K562 (cell line): ENCODE data around the gene SOBP. TPM values are rescaled to one million over a fixed set of nuclear protein-coding genes. Genes with fewer than 3 reads are reported as not detected.

ENCODE experiments used
- ATAC-seq: fragments of 200-7000 bp; cut with Tn5 transposase; 3 replicates; pipeline ENCODE4 v1.9.1; 2020; ENCODE audit warnings: moderate library complexity
- BruUV-seq: library from RNA; stranded (reverse); fragments of 400-500 nt; replicated peaks from 2 replicates; lab custom pipeline; 2021; lab: Mats Ljungman, UMichigan
- CTCF ChIA-PET: fragments of 300-600 bp; formaldehyde crosslinking; extraction: SDS; loops from one replicate; lab custom pipeline; 2021; ENCODE audit warnings: low intra/inter-chr PET ratio; lab: Yijun Ruan, JAX
- POLR2A ChIA-PET: fragments of 300-600, 350-650 bp; sonication (Branson Sonifier 250); formaldehyde crosslinking; extraction: SDS; loops from one replicate; lab custom pipeline; 2021; ENCODE audit warnings: antibody characterized with exemption, inconsistent platforms; lab: Yijun Ruan, JAX
- DNase-seq, 4 experiments: peaks; one replicate each; pipeline versions ENCODE4 v3.0.0 to v3.0.0-alpha.2; 2011 to 2018; ENCODE audit warnings: low spot score in 3 of 4, mixed read lengths in 3 of 4; ENCODE audit errors: extremely low read depth in 1 of 4
- FAIRE-seq: peaks from 2 replicates; lab custom pipeline; 2011; peaks lifted over from hg19 to GRCh38; lab: Jason Lieb, UNC
- H2AFZ ChIP-seq: 2 replicates; pipeline ENCODE4 v1.6.0; 2011; ENCODE audit warnings: low read depth, low read length, control low read depth, inconsistent platforms
- H3K27ac ChIP-seq: fragments of 200-600 bp; 3 replicates; pipeline ENCODE4 v1.8.0; 2011; ENCODE audit warnings: low read depth, mild to moderate bottlenecking, control low read depth, inconsistent platforms, low read length, moderate library complexity, mixed read lengths; ENCODE audit errors: extremely low read depth
- H3K27me3 ChIP-seq, 2 experiments: fragments of 300-600 bp in 1 of 2; 2 replicates in 1 of 2; 3 replicates in 1 of 2; pipeline versions ENCODE4 v1.6.0 to v1.8.0; 2011; ENCODE audit warnings: inconsistent platforms in 2 of 2, low read length in 2 of 2, mild to moderate bottlenecking in 1 of 2, mixed read lengths in 1 of 2, moderate library complexity in 1 of 2; ENCODE audit not compliant: control insufficient read depth in 2 of 2, insufficient read depth in 2 of 2
- H3K36me3 ChIP-seq: fragments of 300-600 bp; 3 replicates; pipeline ENCODE4 v1.8.0; 2011; ENCODE audit warnings: mild to moderate bottlenecking, low read length, inconsistent platforms; ENCODE audit not compliant: control insufficient read depth, insufficient read depth
- H3K4me1 ChIP-seq, 2 experiments: fragments of 200-600 bp in 1 of 2; replicated peaks in 1 of 2; 2 replicates in 1 of 2; 3 replicates in 1 of 2; pipeline versions ENCODE4 v1.5.1 to v1.8.0; 2011; ENCODE audit warnings: inconsistent platforms in 2 of 2, low read length in 2 of 2, mild to moderate bottlenecking in 1 of 2, mixed read lengths in 1 of 2, moderate library complexity in 1 of 2; ENCODE audit not compliant: control insufficient read depth in 2 of 2, insufficient read depth in 2 of 2
- H3K4me2 ChIP-seq: 2 replicates; pipeline ENCODE4 v1.6.1; 2011; ENCODE audit warnings: low read length, control low read depth, inconsistent platforms, mixed read lengths; ENCODE audit not compliant: insufficient read depth
- H3K4me3 ChIP-seq: fragments of 200-600 bp; sonication (generic), shearing (Covaris generic); 2 replicates; pipeline ENCODE4 v1.5.1; 2016; ENCODE audit warnings: control low read depth, inconsistent platforms
- H3K79me2 ChIP-seq: fragments of 200-600 bp; 3 replicates; pipeline ENCODE4 v1.8.0; 2011; ENCODE audit warnings: low read length, inconsistent platforms; ENCODE audit not compliant: control insufficient read depth, insufficient read depth
- H3K9ac ChIP-seq, 2 experiments: 2 replicates each; pipeline versions ENCODE4 v1.6.0 to v1.6.1; 2011; ENCODE audit warnings: low read depth in 2 of 2, low read length in 2 of 2, control low read depth in 1 of 2, inconsistent platforms in 1 of 2, mild to moderate bottlenecking in 1 of 2, mixed read lengths in 1 of 2; ENCODE audit not compliant: insufficient read depth in 1 of 2
- H3K9me1 ChIP-seq: one replicate; pipeline ENCODE4 v1.6.0; 2011; ENCODE audit warnings: inconsistent platforms, mild to moderate bottlenecking, low read length, moderate library complexity; ENCODE audit not compliant: control insufficient read depth, insufficient read depth
- H3K9me3 ChIP-seq: replicated peaks from 2 replicates; pipeline ENCODE4 v1.5.1; 2011; ENCODE audit warnings: low read depth, low read length, inconsistent platforms; ENCODE audit not compliant: control insufficient read depth, insufficient read depth
- H4K20me1 ChIP-seq: replicated peaks from 2 replicates; pipeline ENCODE4 v1.6.1; 2011; ENCODE audit warnings: low read length, inconsistent platforms, mixed read lengths; ENCODE audit not compliant: control insufficient read depth, insufficient read depth
- FOXM1 ChIP-seq, 2 experiments: fragments of 450-650 bp in 1 of 2; sonication (generic) in 1 of 2; formaldehyde crosslinking in 1 of 2; IDR thresholded peaks; 2 replicates each; pipeline versions ENCODE4 v1.6.1 to v1.9.0; 2017 to 2022; ENCODE audit warnings: low read depth in 2 of 2, mild to moderate bottlenecking in 2 of 2, missing genetic modification reagents in 1 of 2, moderate library complexity in 1 of 2
- FOXP4 ChIP-seq: sonication (generic); formaldehyde crosslinking; IDR thresholded peaks from 2 replicates; pipeline ENCODE4 v1.8.0; 2022; ENCODE audit warnings: mild to moderate bottlenecking, missing genetic modification reagents, borderline replicate concordance
- HDAC2 ChIP-seq: fragments of 450-650 bp; IDR thresholded peaks from 2 replicates; pipeline ENCODE4 v1.6.1; 2016; ENCODE audit warnings: mild to moderate bottlenecking
- MTA1 ChIP-seq: fragments of 450-650 bp; IDR thresholded peaks from 2 replicates; pipeline ENCODE4 v1.6.1; 2017; ENCODE audit warnings: borderline replicate concordance
- RBBP5 ChIP-seq: fragments of 200-600 bp; sonication (generic); IDR thresholded peaks from 2 replicates; pipeline ENCODE4 v1.6.1; 2012; ENCODE audit warnings: borderline replicate concordance, mild to moderate bottlenecking, low read length, control low read depth, inconsistent platforms; ENCODE audit not compliant: insufficient read depth, poor library complexity, severe bottlenecking
- RNF219 ChIP-seq: fragments of 250-450 bp; sonication (Bioruptor Pico); IDR thresholded peaks from 2 replicates; pipeline ENCODE4 v1.5.0; 2022; ENCODE audit warnings: mild to moderate bottlenecking
- SMARCE1 ChIP-seq: fragments of 450-650 bp; IDR thresholded peaks from 2 replicates; pipeline ENCODE4 v1.7.1; 2016; ENCODE audit warnings: mild to moderate bottlenecking
- THRB ChIP-seq: fragments of 450-650 bp; formaldehyde crosslinking; conservative IDR thresholded peaks from 2 replicates; pipeline ENCODE4 v1.4.0; 2022; ENCODE audit warnings: mild to moderate bottlenecking, missing genetic modification characterization
- ZNF12 ChIP-seq: sonication (generic); formaldehyde crosslinking; IDR thresholded peaks from 2 replicates; pipeline ENCODE4 v1.4.0; 2020; ENCODE audit warnings: mild to moderate bottlenecking, missing genetic modification reagents
- ZNF280A ChIP-seq: fragments of 450-650 bp; IDR thresholded peaks from 2 replicates; pipeline ENCODE4 v1.6.1; 2018; ENCODE audit warnings: mild to moderate bottlenecking, low read depth; ENCODE audit not compliant: partially characterized antibody
- ZNF77 ChIP-seq: fragments of 250-450 bp; sonication (Bioruptor Pico); IDR thresholded peaks from 2 replicates; pipeline ENCODE4 v1.5.0; 2020
- WGBS: fragments of 100-300 bp; shearing (Covaris generic); methylation state at CpG from one replicate; pipeline ENCODE4 v1.1.6; 2016; ENCODE audit warnings: low coverage, mixed read lengths; ENCODE audit not compliant: insufficient coverage; ENCODE audit errors: missing lambda C conversion rate; 5-methylcytosine and 5-hydroxymethylcytosine counted together
- in situ Hi-C: fragments of 300-500 bp; cut with MboI; formaldehyde crosslinking; loops from 4 replicates; pipeline ENCODE4 v1.15.0; 2018; ENCODE audit warnings: inconsistent platforms, mixed read lengths
- intact Hi-C: fragments of 100-400 bp; cut with micrococcal nuclease; formaldehyde crosslinking; loops from 2 replicates; pipeline ENCODE4 v1.14.2; 2022
- polyA plus RNA-seq, 8 experiments: library from polyadenylated mRNA; depleted of rRNA in 4 of 8; stranded (reverse) in 5 of 8; unstranded in 3 of 8; fragments of >200 nt; fragmentation: Nextera tagmentation in 2 of 8; fragmentation: Illumina TruSeq in 1 of 8; extraction: Ambion mirVana in 2 of 8; extraction: Trizol in 1 of 8; gene quantifications; 2 replicates each; pipeline versions ENCODE4 v1.2.1 to v1.2.3, GENCODE V29; 2011 to 2014; ENCODE audit warnings: inconsistent platforms in 1 of 8, missing spikeins in 1 of 8
- total RNA-seq, 7 experiments: library from RNA; depleted of rRNA in 6 of 7; stranded (reverse); fragments of >200 nt in 6 of 7; fragmentation: Illumina TruSeq in 2 of 7; extraction: Trizol in 2 of 7; gene quantifications; 2 replicates each; pipeline versions ENCODE4 v1.2.1 to v1.2.3, GENCODE V29; 2011 to 2021; ENCODE audit warnings: low replicate concordance in 1 of 7

SOBP gene
- total and polyA plus RNA-seq, 9 of the 15 experiments (the other 6 are each of a cell fraction or from before 2014, with no cell fraction given), result 0.16 TPM; not detected in 8

- peak overlapping the region; percentile 93 for H3K9ac ChIP-seq
- no peaks in the 10 kb centered on the region for H3K27me3 ChIP-seq
- peak overlapping the region; percentile 98 for H2AFZ ChIP-seq
- intact Hi-C loops (loop anchor here (1.0 to 5.0 kb wide), 2 partner anchors 140 to 181 kb away; no protein-coding TSS in a partner anchor), in situ Hi-C loops (no loop called here)
- peak overlapping the region; percentile 91 for H3K27ac ChIP-seq
- ChIA-PET POLR2A (interaction anchor here (0.6 to 3.1 kb wide), 18 partner anchors 10 to 848 kb away, joined by 3 to 18 read pairs (median 4); partner anchors contain the start of genes BEND3, MTRES1 and SOBP), CTCF (no interaction called here)
- WGBS, result 1% methylated on average over 25 of the region's 29 CpGs
- ATAC-seq, result peak; percentile 55
- peaks cover 5 to 10% of the 10 kb centered on the region in 2 experiments; a peak in 4 of 5 replicates for H3K4me1 ChIP-seq
- DNase-seq, result peak in 3 of 4 experiments; percentile 20 to 40 (median 31)
- 0 out of 3 replicates have a peak, but pooled peaks cover 3% of the 10 kb centered on the region for H3K36me3 ChIP-seq
- H3K4me3 ChIP-seq, result peak overlapping the region; percentile 60
- H3K9me1 ChIP-seq, result no peaks in the 10 kb centered on the region
- BruUV-seq, result TSS peak; percentile 68
- no peaks in the 10 kb centered on the region for H4K20me1 ChIP-seq
- peak overlapping the region; percentile 90 for H3K4me2 ChIP-seq
- FAIRE-seq, result peak; percentile 40
- H3K79me2 ChIP-seq, result peaks cover 36% of the 10 kb centered on the region
- no peaks in the 10 kb centered on the region for H3K9me3 ChIP-seq
- TF ChIP-seq MTA1, result 0 out of 2 replicates have a peak, but pooled peaks have one; percentile 32
- no peak for TF ChIP-seq THRB (CRISPR knock-in tag)
- TF ChIP-seq ZNF280A, result no peak
- TF ChIP-seq ZNF12 (CRISPR knock-in tag), result no peak
- no peak for TF ChIP-seq RNF219 (CRISPR knock-in tag)
- peak; percentile 35; the same call in 1 of the 2 replicates for TF ChIP-seq SMARCE1
- no peak for TF ChIP-seq FOXM1 (IDR thresholded peaks at IDR 0.05; ENCODE audit: low read depth)
- peak; percentile 58; the same call in 1 of the 2 replicates for TF ChIP-seq FOXM1 (CRISPR knock-in tag; IDR thresholded peaks at IDR 0.05; ENCODE audit: low read depth)
- TF ChIP-seq RBBP5, result no peak
- no peak for TF ChIP-seq ZNF77
- 0 out of 2 replicates have a peak, but pooled peaks have one; percentile 9 for TF ChIP-seq FOXP4 (CRISPR knock-in tag)
- peak; percentile 36; the same call in 1 of the 2 replicates for TF ChIP-seq HDAC2
Measured at GRCh38 chr6:107458672-107459282, 31.1 kb upstream of the SOBP start.
